Mesendoderm (in vitro differentiated cells): ENCODE results near the gene WDR43.

Experiments used
- DNase-seq: peaks from one replicate; pipeline ENCODE4 v3.0.0; 2013
- H2AK5ac ChIP-seq: 2 replicates; pipeline ENCODE4 v1.6.1; 2013; ENCODE audit warnings: low read length, inconsistent platforms
- H2BK120ac ChIP-seq: 2 replicates; pipeline ENCODE4 v1.6.1; 2013; ENCODE audit warnings: low read depth, mild to moderate bottlenecking, low read length, moderate library complexity, mixed read lengths
- H2BK15ac ChIP-seq: replicated peaks from 2 replicates; pipeline ENCODE4 v1.6.1; 2013; ENCODE audit warnings: low read depth, mild to moderate bottlenecking, moderate library complexity
- H2BK5ac ChIP-seq: 2 replicates; pipeline ENCODE4 v1.6.1; 2013; ENCODE audit warnings: low read length, inconsistent platforms
- H3K18ac ChIP-seq: 2 replicates; pipeline ENCODE4 v1.6.1; 2013; ENCODE audit warnings: mild to moderate bottlenecking, low read length, mixed read lengths
- H3K23ac ChIP-seq: one replicate; pipeline ENCODE4 v1.6.1; 2013; ENCODE audit warnings: low read length
- H3K27ac ChIP-seq: 2 replicates; pipeline ENCODE4 v1.5.1; 2013; ENCODE audit warnings: low read depth, mild to moderate bottlenecking, inconsistent platforms, low read length, moderate library complexity
- H3K27me3 ChIP-seq: 2 replicates; pipeline ENCODE4 v1.6.1; 2013; ENCODE audit warnings: low read length, control low read depth, mild to moderate bottlenecking, inconsistent platforms; ENCODE audit not compliant: insufficient read depth, poor library complexity
- H3K36me3 ChIP-seq: 2 replicates; pipeline ENCODE4 v1.6.1; 2013; ENCODE audit warnings: low read length, inconsistent platforms; ENCODE audit not compliant: control insufficient read depth, insufficient read depth
- H3K4ac ChIP-seq: one replicate; pipeline ENCODE4 v1.6.1; 2013; ENCODE audit warnings: low read depth, mild to moderate bottlenecking, low read length, moderate library complexity
- H3K4me1 ChIP-seq: 2 replicates; pipeline ENCODE4 v1.6.1; 2013; ENCODE audit warnings: low read depth, low read length, inconsistent platforms; ENCODE audit not compliant: control insufficient read depth
- H3K4me2 ChIP-seq: 2 replicates; pipeline ENCODE4 v1.6.1; 2013; ENCODE audit warnings: low read length
- H3K4me3 ChIP-seq: 2 replicates; pipeline ENCODE4 v1.5.1; 2013; ENCODE audit warnings: mild to moderate bottlenecking, low read length
- H3K56ac ChIP-seq: one replicate; pipeline ENCODE4 v1.6.1; 2013; ENCODE audit warnings: low read length
- H3K79me1 ChIP-seq: 2 replicates; pipeline ENCODE4 v1.6.1; 2013; ENCODE audit warnings: low read length, inconsistent platforms
- H3K79me2 ChIP-seq: 2 replicates; pipeline ENCODE4 v1.6.1; 2013; ENCODE audit warnings: mild to moderate bottlenecking, low read length; ENCODE audit not compliant: control insufficient read depth, insufficient read depth
- H3K9ac ChIP-seq: 2 replicates; pipeline ENCODE4 v1.6.1; 2013; ENCODE audit warnings: low read length, inconsistent platforms
- H4K5ac ChIP-seq: one replicate; pipeline ENCODE4 v1.6.1; 2013; ENCODE audit warnings: low read length
- H4K8ac ChIP-seq: one replicate; pipeline ENCODE4 v1.6.1; 2013; ENCODE audit warnings: low read depth, mild to moderate bottlenecking, control low read depth, low read length, moderate library complexity
- WGBS: extraction: QIAGEN DNeasy Blood & Tissue Kit; methylation state at CpG from one replicate; pipeline ENCODE4 v1.1.7; 2013; ENCODE audit warnings: low lambda C conversion rate, missing lambda C conversion rate; ENCODE audit not compliant: insufficient coverage; ENCODE audit errors: extremely low coverage; 5-methylcytosine and 5-hydroxymethylcytosine counted together

WDR43 gene

GRCh38 chr2:28991021-28991420 is 96.6 kb downstream of the WDR43 start:
- no peaks in the 10 kb centered on the region for H3K36me3 ChIP-seq
- H2BK5ac ChIP-seq: no peak overlapping the region
- no peaks in the 10 kb centered on the region for H3K79me1 ChIP-seq
- H3K9ac ChIP-seq: no peak overlapping the region
- WGBS: no CpG with 5 or more reads among the region's 4 CpGs
- no peak overlapping the region for H3K27ac ChIP-seq
- H3K56ac ChIP-seq: no peak overlapping the region
- no peak overlapping the region for H3K4me2 ChIP-seq
- no peaks in the 10 kb centered on the region for H3K4me1 ChIP-seq
- no peak overlapping the region for H2AK5ac ChIP-seq
- no peak overlapping the region for H2BK15ac ChIP-seq
- H3K4me3 ChIP-seq: no peak overlapping the region
- no peak overlapping the region for H3K4ac ChIP-seq
- no peak overlapping the region for H3K18ac ChIP-seq
- DNase-seq: no peak
- H4K8ac ChIP-seq: no peak overlapping the region
- no peak overlapping the region for H4K5ac ChIP-seq
- H2BK120ac ChIP-seq: no peak overlapping the region
- no peak overlapping the region for H3K23ac ChIP-seq
- no peaks in the 10 kb centered on the region for H3K79me2 ChIP-seq
- H3K27me3 ChIP-seq: no peaks in the 10 kb centered on the region

- WGBS: no CpG with 5 or more reads among the region's 9 CpGs
- no peak overlapping the region for H3K27ac ChIP-seq
Measured at GRCh38 chr2:28991460-28991859, 97.0 kb downstream of the WDR43 start.

GRCh38 chr2:28993206-28993960 is 98.9 kb downstream of the WDR43 start:
- no peak overlapping the region for H3K27ac ChIP-seq
- H3K36me3 ChIP-seq: no peaks in the 10 kb centered on the region
- H3K4me1 ChIP-seq: peaks cover 2% of the 10 kb centered on the region
- no peak overlapping the region for H3K23ac ChIP-seq
- no CpG with 5 or more reads among the region's 6 CpGs for WGBS
- H3K56ac ChIP-seq: no peak overlapping the region
- H3K4ac ChIP-seq: no peak overlapping the region
- no peak overlapping the region for H4K5ac ChIP-seq
- H3K18ac ChIP-seq: no peak overlapping the region
- H2BK15ac ChIP-seq: no peak overlapping the region
- no peak overlapping the region for H3K4me2 ChIP-seq
- H2BK120ac ChIP-seq: no peak overlapping the region
- no peaks in the 10 kb centered on the region for H3K79me1 ChIP-seq
- H3K27me3 ChIP-seq: no peaks in the 10 kb centered on the region
- H3K4me3 ChIP-seq: no peak overlapping the region
- H2BK5ac ChIP-seq: no peak overlapping the region
- no peak overlapping the region for H3K9ac ChIP-seq
- H3K79me2 ChIP-seq: no peaks in the 10 kb centered on the region
- no peak overlapping the region for H2AK5ac ChIP-seq
- no peak for DNase-seq
- no peak overlapping the region for H4K8ac ChIP-seq

More at GRCh38 chr2:28991460-28991859, 97.0 kb downstream of the WDR43 start:
- no peaks in the 10 kb centered on the region for H3K36me3 ChIP-seq
- H3K79me2 ChIP-seq: no peaks in the 10 kb centered on the region
- no peaks in the 10 kb centered on the region for H3K27me3 ChIP-seq
- no peak overlapping the region for H2BK120ac ChIP-seq
- H4K5ac ChIP-seq: no peak overlapping the region
- H3K18ac ChIP-seq: no peak overlapping the region
- H2BK5ac ChIP-seq: no peak overlapping the region
- H3K9ac ChIP-seq: no peak overlapping the region
- no peaks in the 10 kb centered on the region for H3K79me1 ChIP-seq
- H2BK15ac ChIP-seq: no peak overlapping the region
- no peak for DNase-seq
- H3K4me2 ChIP-seq: no peak overlapping the region
- no peak overlapping the region for H2AK5ac ChIP-seq
- H3K23ac ChIP-seq: no peak overlapping the region
- H3K4me1 ChIP-seq: no peaks in the 10 kb centered on the region
- no peak overlapping the region for H3K56ac ChIP-seq
- no peak overlapping the region for H4K8ac ChIP-seq
- H3K4me3 ChIP-seq: no peak overlapping the region
- no peak overlapping the region for H3K4ac ChIP-seq

DNA sequence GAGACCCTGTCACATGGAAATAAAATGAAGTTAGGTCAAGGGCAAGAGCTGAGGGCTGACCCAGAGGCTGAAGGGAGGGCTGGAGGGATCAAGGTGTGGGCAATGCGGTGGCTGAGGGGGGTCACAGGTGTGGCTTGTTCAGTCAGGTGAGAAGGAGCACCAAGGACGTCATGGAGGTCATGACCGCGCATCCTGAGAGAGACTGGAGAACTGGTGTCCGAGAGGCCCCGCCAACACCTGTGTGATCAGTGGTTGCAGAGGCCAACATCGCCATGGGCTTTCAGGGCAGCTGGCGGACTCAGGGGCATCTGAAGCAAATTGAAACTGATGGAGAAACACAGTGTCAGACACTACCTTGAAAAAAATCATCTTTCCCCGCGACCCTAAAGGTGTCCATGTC is 99.6 kb downstream of the WDR43 start:
- H3K23ac ChIP-seq: no peak overlapping the region
- no peak overlapping the region for H3K4me3 ChIP-seq
- peaks cover 2% of the 10 kb centered on the region for H3K4me1 ChIP-seq
- H3K27me3 ChIP-seq: no peaks in the 10 kb centered on the region
- H3K4ac ChIP-seq: no peak overlapping the region
- no peak overlapping the region for H4K5ac ChIP-seq
- no peak overlapping the region for H2BK5ac ChIP-seq
- no peak overlapping the region for H3K27ac ChIP-seq
- DNase-seq: no peak
- no peak overlapping the region for H3K9ac ChIP-seq
- H3K18ac ChIP-seq: no peak overlapping the region
- no peak overlapping the region for H3K4me2 ChIP-seq
- no peak overlapping the region for H2BK120ac ChIP-seq
- no peak overlapping the region for H2BK15ac ChIP-seq
- WGBS: no CpG with 5 or more reads among the region's 10 CpGs
- H2AK5ac ChIP-seq: no peak overlapping the region
- no peak overlapping the region for H3K56ac ChIP-seq
- no peak overlapping the region for H4K8ac ChIP-seq
- no peaks in the 10 kb centered on the region for H3K36me3 ChIP-seq
- no peaks in the 10 kb centered on the region for H3K79me1 ChIP-seq
- H3K79me2 ChIP-seq: no peaks in the 10 kb centered on the region

- no peak overlapping the region for H4K8ac ChIP-seq
- DNase-seq: no peak
- no peak overlapping the region for H3K27ac ChIP-seq
- H3K56ac ChIP-seq: no peak overlapping the region
- H3K23ac ChIP-seq: no peak overlapping the region
- H3K4me3 ChIP-seq: no peak overlapping the region
- H3K4ac ChIP-seq: no peak overlapping the region
- no peak overlapping the region for H3K9ac ChIP-seq
- WGBS: no CpG with 5 or more reads among the region's 7 CpGs
- no peak overlapping the region for H2BK5ac ChIP-seq
- no peak overlapping the region for H2BK120ac ChIP-seq
- no peaks in the 10 kb centered on the region for H3K36me3 ChIP-seq
- H3K79me1 ChIP-seq: no peaks in the 10 kb centered on the region
- peaks cover 2% of the 10 kb centered on the region for H3K4me1 ChIP-seq
- no peak overlapping the region for H2BK15ac ChIP-seq
- H3K18ac ChIP-seq: no peak overlapping the region
- no peaks in the 10 kb centered on the region for H3K79me2 ChIP-seq
- H4K5ac ChIP-seq: no peak overlapping the region
- no peaks in the 10 kb centered on the region for H3K27me3 ChIP-seq
- H2AK5ac ChIP-seq: no peak overlapping the region
- H3K4me2 ChIP-seq: no peak overlapping the region
Measured at GRCh38 chr2:28994679-28995078, 100.2 kb downstream of the WDR43 start.
